A673 (cell line): ENCODE data around the gene ZDHHC8. TPM values are rescaled to one million over a fixed set of nuclear protein-coding genes. Genes with fewer than 3 reads are reported as not detected.

Source experiments
- BruUV-seq: library from RNA; stranded (reverse); fragments of 400-500 nt; replicated peaks from 2 replicates; lab custom pipeline; 2021; lab: Mats Ljungman, UMichigan
- CTCF ChIA-PET: fragments of 300-600 bp; sonication (Branson Sonifier 250); formaldehyde crosslinking; loops from one replicate; lab custom pipeline; 2022; ENCODE audit warnings: antibody characterized with exemption; lab: Charles Lee
- POLR2A ChIA-PET: fragments of 300-600 bp; sonication (Branson Sonifier 250); formaldehyde crosslinking; loops from one replicate; lab custom pipeline; 2022; ENCODE audit warnings: antibody characterized with exemption; ENCODE audit not compliant: low non-redundant PET; lab: Charles Lee
- DNase-seq: peaks from one replicate; pipeline ENCODE4 v3.0.0-alpha.2; 2015; ENCODE audit warnings: low spot score
- H3K27ac ChIP-seq: fragments of 200-600 bp; sonication (generic); 2 replicates; pipeline ENCODE4 v1.5.1; 2016; ENCODE audit warnings: mixed run types, low read depth, mild to moderate bottlenecking, mixed read lengths, antibody characterized with exemption, low read length; ENCODE audit not compliant: poor library complexity, severe bottlenecking
- H3K27me3 ChIP-seq: fragments of 200-600 bp; sonication (generic); replicated peaks from 2 replicates; pipeline ENCODE4 v1.6.1; 2017; ENCODE audit warnings: mixed run types, low read depth, mild to moderate bottlenecking, mixed read lengths, antibody characterized with exemption, low read length; ENCODE audit not compliant: insufficient read depth, poor library complexity
- H3K36me3 ChIP-seq: fragments of 200-600 bp; sonication (generic); 2 replicates; pipeline ENCODE4 v1.6.1; 2016; ENCODE audit warnings: mixed run types, mild to moderate bottlenecking, mixed read lengths, antibody characterized with exemption, low read length; ENCODE audit not compliant: insufficient read depth, poor library complexity, severe bottlenecking
- H3K4me1 ChIP-seq: fragments of 200-600 bp; sonication (generic); 2 replicates; pipeline ENCODE4 v1.6.1; 2017; ENCODE audit warnings: mixed run types, mild to moderate bottlenecking, mixed read lengths, antibody characterized with exemption, low read length; ENCODE audit not compliant: insufficient read depth, poor library complexity, severe bottlenecking
- H3K4me3 ChIP-seq: fragments of 200-600 bp; sonication (generic); 2 replicates; pipeline ENCODE4 v1.5.1; 2016; ENCODE audit warnings: low read depth, mixed run types, mild to moderate bottlenecking, mixed read lengths, low read length; ENCODE audit not compliant: poor library complexity, severe bottlenecking
- H3K9me3 ChIP-seq: fragments of 200-600 bp; sonication (generic); 2 replicates; pipeline ENCODE4 v1.6.1; 2016; ENCODE audit warnings: mixed run types, low read depth, mild to moderate bottlenecking, mixed read lengths, antibody characterized with exemption, low read length; ENCODE audit not compliant: poor library complexity, severe bottlenecking
- EZH2 ChIP-seq: fragments of 200-600 bp; sonication (generic); IDR thresholded peaks from 2 replicates; pipeline ENCODE4 v1.6.1; 2017; ENCODE audit warnings: borderline replicate concordance, low read depth, mild to moderate bottlenecking, mixed read lengths, antibody characterized with exemption, low read length; ENCODE audit not compliant: poor library complexity, severe bottlenecking
- intact Hi-C: fragments of 100-400 bp; cut with micrococcal nuclease; formaldehyde crosslinking; loops from one replicate; pipeline ENCODE4 v1.10.0; 2022; ENCODE audit not compliant: unreplicated experiment
- total RNA-seq: library from RNA; stranded (reverse); gene quantifications from 2 replicates; pipeline ENCODE4 v1.2.3, GENCODE V29; 2021
- TF ChIP-seq, protein P1 (sequence below): fragments of 300-800, 200-600 bp; sonication (generic); conservative IDR thresholded peaks from 2 replicates; pipeline ENCODE4 v1.5.1; 2017; ENCODE audit warnings: low read depth, mild to moderate bottlenecking, antibody characterized with exemption, low read length, moderate library complexity, mixed read lengths

Gene ZDHHC8
- total RNA-seq, 1 experiment from 2014 or later = 58.8 TPM

DNA sequence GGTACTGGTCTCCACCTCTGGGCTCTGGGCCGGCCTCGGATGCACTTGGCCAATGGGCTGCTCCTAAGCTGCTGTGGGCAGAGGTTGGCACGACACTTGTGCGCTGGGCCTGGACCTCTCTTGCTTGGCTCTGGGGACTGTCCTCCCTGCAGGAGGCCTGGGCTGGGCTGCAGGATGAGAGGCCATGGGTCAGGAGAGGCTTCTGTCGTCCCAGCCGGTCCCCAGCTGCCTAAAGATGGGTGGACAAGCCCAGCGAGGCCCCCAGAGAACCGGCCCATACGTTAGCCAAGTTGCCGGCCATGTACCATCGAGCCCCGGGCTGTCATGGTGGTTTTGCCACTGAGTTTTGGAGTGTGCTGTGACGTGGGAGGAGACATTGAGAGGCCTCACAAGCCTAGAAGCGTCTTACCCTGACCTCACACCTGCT is 20.9 kb downstream of the ZDHHC8 start:
- H3K9me3 ChIP-seq = no peaks in the 10 kb centered on the region
- CTCF ChIA-PET = no interaction called here
- no peaks in the 10 kb centered on the region for H3K36me3 ChIP-seq
- no peak for TF ChIP-seq EZH2
- TF ChIP-seq, protein P1, sequence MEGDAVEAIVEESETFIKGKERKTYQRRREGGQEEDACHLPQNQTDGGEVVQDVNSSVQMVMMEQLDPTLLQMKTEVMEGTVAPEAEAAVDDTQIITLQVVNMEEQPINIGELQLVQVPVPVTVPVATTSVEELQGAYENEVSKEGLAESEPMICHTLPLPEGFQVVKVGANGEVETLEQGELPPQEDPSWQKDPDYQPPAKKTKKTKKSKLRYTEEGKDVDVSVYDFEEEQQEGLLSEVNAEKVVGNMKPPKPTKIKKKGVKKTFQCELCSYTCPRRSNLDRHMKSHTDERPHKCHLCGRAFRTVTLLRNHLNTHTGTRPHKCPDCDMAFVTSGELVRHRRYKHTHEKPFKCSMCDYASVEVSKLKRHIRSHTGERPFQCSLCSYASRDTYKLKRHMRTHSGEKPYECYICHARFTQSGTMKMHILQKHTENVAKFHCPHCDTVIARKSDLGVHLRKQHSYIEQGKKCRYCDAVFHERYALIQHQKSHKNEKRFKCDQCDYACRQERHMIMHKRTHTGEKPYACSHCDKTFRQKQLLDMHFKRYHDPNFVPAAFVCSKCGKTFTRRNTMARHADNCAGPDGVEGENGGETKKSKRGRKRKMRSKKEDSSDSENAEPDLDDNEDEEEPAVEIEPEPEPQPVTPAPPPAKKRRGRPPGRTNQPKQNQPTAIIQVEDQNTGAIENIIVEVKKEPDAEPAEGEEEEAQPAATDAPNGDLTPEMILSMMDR = no peak
- POLR2A ChIA-PET = no interaction called here
- intact Hi-C loops = no loop called here
- H3K27me3 ChIP-seq = no peaks in the 10 kb centered on the region
- no TSS peak for BruUV-seq
- H3K4me1 ChIP-seq = no peaks in the 10 kb centered on the region
- H3K4me3 ChIP-seq = no peak overlapping the region
- DNase-seq = no peak
- no peak overlapping the region for H3K27ac ChIP-seq

DNA sequence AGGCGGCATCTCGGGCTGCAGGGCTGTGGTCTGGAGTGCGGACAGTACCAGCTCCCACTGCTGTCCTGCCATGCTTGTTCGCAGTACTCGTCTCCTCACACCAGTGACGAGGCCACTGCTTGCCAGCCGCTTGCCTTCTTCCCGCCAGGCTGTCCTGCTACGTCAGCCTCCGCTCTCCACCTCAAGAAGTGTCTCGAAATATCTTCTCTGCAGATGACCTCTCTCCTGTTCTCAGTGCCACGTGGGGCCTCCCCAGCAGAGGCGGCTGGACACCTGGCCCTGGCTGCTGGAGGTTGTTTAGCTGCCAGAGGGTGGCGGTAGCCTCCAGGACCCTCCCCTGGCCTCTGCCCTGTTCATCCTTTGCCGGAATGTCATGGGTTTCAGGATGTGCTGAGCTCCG is 22.3 kb downstream of the ZDHHC8 start:
- no TSS peak for BruUV-seq
- Histone ChIP-seq H3K4me3 (no peak overlapping the region), H3K4me1 (no peaks in the 10 kb centered on the region), H3K9me3 (no peaks in the 10 kb centered on the region), H3K27me3 (no peaks in the 10 kb centered on the region), H3K36me3 (no peaks in the 10 kb centered on the region), H3K27ac (no peak overlapping the region)
- no peak for TF ChIP-seq EZH2
- TF ChIP-seq, protein P1 = no peak
- ChIA-PET POLR2A (interaction anchor here (0.6 kb wide), 1 partner anchor 542 kb away, joined by 3 read pairs; no protein-coding TSS in a partner anchor), CTCF (no interaction called here)
- no peak for DNase-seq
- intact Hi-C loops = no loop called here

DNA sequence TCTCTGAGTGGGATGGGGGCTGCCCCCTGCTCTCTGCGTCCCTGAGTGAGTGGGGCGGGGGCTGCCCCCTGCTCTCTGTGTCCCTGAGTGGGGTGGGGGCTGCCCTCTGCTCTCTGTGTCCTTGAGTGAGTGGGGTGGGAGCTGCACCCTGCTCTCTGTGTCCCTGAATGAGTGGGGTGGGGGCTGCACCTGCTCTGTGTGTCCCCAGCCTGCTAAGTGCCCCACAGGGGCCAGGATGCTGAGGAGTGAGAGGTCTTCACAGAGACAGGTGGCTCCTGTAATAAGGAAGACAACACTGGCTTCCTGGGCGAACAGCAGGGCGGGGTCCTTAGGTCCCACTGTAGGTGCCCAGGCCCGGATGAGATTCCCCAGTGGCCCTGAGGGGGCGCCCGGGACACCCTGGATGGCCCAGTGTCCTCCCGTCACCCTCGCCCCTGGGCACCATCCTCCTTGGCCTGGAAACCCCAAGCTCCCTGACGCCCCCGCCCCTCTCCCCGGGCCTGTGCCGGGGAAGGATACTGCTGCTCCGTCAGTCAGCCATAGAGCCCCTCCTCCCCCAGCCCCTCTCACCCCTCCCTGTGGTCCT is 23.1 kb downstream of the ZDHHC8 start:
- CTCF ChIA-PET = interaction anchor here (0.6 kb wide), 1 partner anchor 15 kb away, joined by 3 read pairs; no protein-coding TSS in a partner anchor
- intact Hi-C loops = no loop called here
- Histone ChIP-seq H3K9me3 (no peaks in the 10 kb centered on the region), H3K36me3 (no peaks in the 10 kb centered on the region), H3K4me3 (no peak overlapping the region), H3K4me1 (no peaks in the 10 kb centered on the region), H3K27ac (no peak overlapping the region), H3K27me3 (no peaks in the 10 kb centered on the region)
- TF ChIP-seq, protein P1 = 0 out of 2 replicates have a peak, but pooled peaks have one; percentile 22
- no peak for TF ChIP-seq EZH2
- peak; percentile 19 for DNase-seq
- POLR2A ChIA-PET = no interaction called here
- BruUV-seq = no TSS peak
